Kidney (tissue), 14 donors: ENCODE data around the gene FGFBP3. TPM values are rescaled to one million over a fixed set of nuclear protein-coding genes. Genes with fewer than 3 reads are reported as not detected.
"Not testable (repeated sequence)": the region's sequence is repeated elsewhere in the genome, so short reads cannot be mapped to it uniquely, and the experiment has no call there.

ENCODE experiments used
- DNase-seq, 5 donors: peaks; one replicate each; pipeline ENCODE4 v3.0.0-alpha.2; 2013 to 2020
- FAIRE-seq: peaks from 2 replicates; lab custom pipeline; 2012; peaks lifted over from hg19 to GRCh38; lab: Jason Lieb, UNC
- H3K27ac ChIP-seq, 2 donors: one replicate each; pipeline ENCODE4 v1.7.0; 2013; ENCODE audit warnings: low read depth in 2 of 2, low read length in 2 of 2, inconsistent platforms in 1 of 2
- H3K27me3 ChIP-seq: one replicate; pipeline ENCODE4 v1.7.1; 2013; ENCODE audit warnings: low read length, inconsistent platforms; ENCODE audit not compliant: control insufficient read depth, insufficient read depth
- H3K36me3 ChIP-seq, 3 donors: one replicate each; pipeline versions ENCODE4 v1.7.0 to v1.7.1; 2013; ENCODE audit warnings: low read length in 3 of 3, control low read depth in 1 of 3, inconsistent platforms in 1 of 3; ENCODE audit not compliant: insufficient read depth in 3 of 3, control insufficient read depth in 2 of 3
- H3K4me1 ChIP-seq, 3 donors: one replicate each; pipeline versions ENCODE4 v1.7.0 to v1.7.1; 2013; ENCODE audit warnings: low read length in 3 of 3, inconsistent platforms in 1 of 3, low read depth in 1 of 3; ENCODE audit not compliant: control insufficient read depth in 2 of 3, insufficient read depth in 2 of 3
- H3K4me3 ChIP-seq, 3 donors: one replicate each; pipeline versions ENCODE4 v1.7.0 to v1.8.1; 2013; ENCODE audit warnings: low read length in 3 of 3, control low read depth in 1 of 3, inconsistent platforms in 1 of 3
- H3K9ac ChIP-seq, 3 donors: one replicate each; pipeline versions ENCODE4 v1.7.0 to v1.7.1; 2013; ENCODE audit warnings: low read length in 3 of 3, control low read depth in 1 of 3, inconsistent platforms in 1 of 3
- H3K9me3 ChIP-seq, 3 donors: one replicate each; pipeline versions ENCODE4 v1.7.0 to v1.7.1; 2013; ENCODE audit warnings: low read length in 3 of 3, control low read depth in 1 of 3, inconsistent platforms in 1 of 3; ENCODE audit not compliant: control insufficient read depth in 2 of 3, insufficient read depth in 1 of 3
- CTCF ChIP-seq: IDR thresholded peaks from 3 replicates; pipeline ENCODE4 v1.5.1; 2012; ENCODE audit warnings: mild to moderate bottlenecking, moderate library complexity, borderline replicate concordance; ENCODE audit not compliant: insufficient read depth; ENCODE audit errors: extremely low read depth
- intact Hi-C: fragments of 100-400 bp; cut with DNase I; formaldehyde crosslinking; loops from one replicate; pipeline ENCODE4 v1.11.1; 2022
- polyA plus RNA-seq: library from polyadenylated mRNA; stranded (reverse); fragments of 350-450 nt; fragmentation: Illumina TruSeq; extraction: RNeasy Lipid Tissue Mini Kit (QIAGEN cat#74804); gene quantifications from one replicate; pipeline ENCODE4 v1.2.3, GENCODE V29; 2014; ENCODE audit warnings: low read depth, low replicate concordance; ENCODE audit not compliant: insufficient read depth
- total RNA-seq: library from RNA; stranded (reverse); fragmentation: NEBNext Ultra II Directional; extraction: Animal tissue kit (Norgen Biotek cat#: 25700); gene quantifications from one replicate; pipeline ENCODE4 v1.2.1, GENCODE V29; 2021
- donor health status: control.
- donor health status: control.
- donor health status: control.
- donor health status: control.
- donor health status: control.
- donor health status: DM: yes; HTN: yes; CAD: no.
- donor health status: Normal renal cell carcinoma (clear cell type).

The FGFBP3 gene
- total and polyA plus RNA-seq, 2 donors from 2014 or later: 1.3 to 2.7 TPM

- DNase-seq (no peak), FAIRE-seq (no peak)
Measured at GRCh38 chr10:91896212-91896756, 13.0 kb downstream of the FGFBP3 start.

GRCh38 chr10:91894261-91894685 is 15.0 kb downstream of the FGFBP3 start:
- intact Hi-C loops, H3K9me3 ChIP-seq, H3K9ac ChIP-seq, H3K27me3 ChIP-seq, DNase-seq, H3K27ac ChIP-seq, H3K36me3 ChIP-seq, H3K4me3 ChIP-seq, H3K4me1 ChIP-seq, FAIRE-seq: not testable (repeated sequence)

More at GRCh38 chr10:91896212-91896756, 13.0 kb downstream of the FGFBP3 start:
- no peak overlapping the region for H3K9ac ChIP-seq
- H3K9me3 ChIP-seq: no peaks in the 10 kb centered on the region
- no peaks in the 10 kb centered on the region for H3K36me3 ChIP-seq
- H3K27ac ChIP-seq: no peak overlapping the region
- no peaks in the 10 kb centered on the region for H3K4me1 ChIP-seq
- intact Hi-C loops: no loop called here
- H3K27me3 ChIP-seq: no peaks in the 10 kb centered on the region
- no peak for TF ChIP-seq CTCF
- no peak overlapping the region for H3K4me3 ChIP-seq

- Histone ChIP-seq H3K4me3 (no peak overlapping the region), H3K36me3 (no peaks in the 10 kb centered on the region), H3K9me3 (no peaks in the 10 kb centered on the region), H3K4me1 (no peaks in the 10 kb centered on the region), H3K27ac (no peak overlapping the region), H3K27me3 (no peaks in the 10 kb centered on the region), H3K9ac (no peak overlapping the region)
- intact Hi-C loops: no loop called here
- DNase-seq: no peak
- TF ChIP-seq CTCF: no peak
- FAIRE-seq: no peak
Measured at GRCh38 chr10:91893051-91893450, 16.2 kb downstream of the FGFBP3 start.

- FAIRE-seq: no peak
- DNase-seq: no peak
- intact Hi-C loops: no loop called here
- TF ChIP-seq CTCF: no peak
- Histone ChIP-seq H3K36me3 (no peaks in the 10 kb centered on the region), H3K4me1 (peaks cover 0 to 3% (median 0%) of the 10 kb centered on the region in 3 donors), H3K27me3 (no peaks in the 10 kb centered on the region), H3K4me3 (no peak overlapping the region), H3K27ac (no peak overlapping the region), H3K9me3 (no peaks in the 10 kb centered on the region), H3K9ac (no peak overlapping the region)
Measured at GRCh38 chr10:91891125-91892001, 17.9 kb downstream of the FGFBP3 start.
